ENCODE data around the gene ZNF133.

ZNF133 gene

DNA sequence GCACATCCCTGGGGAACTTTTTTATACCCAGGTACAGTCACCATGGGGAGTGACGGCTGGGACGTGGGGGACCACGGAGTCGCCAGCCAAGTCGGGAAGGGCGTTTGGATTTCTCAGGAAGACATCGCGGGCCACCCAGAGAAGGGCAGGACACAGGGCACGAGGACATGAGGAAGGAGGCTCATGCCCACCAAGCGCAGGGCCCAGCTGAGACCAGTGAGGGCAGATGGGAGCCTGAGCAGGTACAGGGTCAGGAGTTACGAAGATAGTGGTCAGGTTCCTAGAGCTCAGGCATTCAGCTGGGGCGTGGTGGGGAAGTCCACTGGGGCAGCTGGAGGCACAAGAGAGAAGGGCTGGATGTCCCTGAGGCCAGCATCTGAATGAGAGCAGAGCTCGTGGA lies 74.6 kb downstream of the ZNF133 start:
- TF ChIP-seq CTCF (IDR thresholded peaks at IDR 0.05; ENCODE audit: low read depth, low read length) = no peak
- H3K4me3 ChIP-seq (ENCODE audit: low read depth, low read length) = no peak overlapping the region

DNA sequence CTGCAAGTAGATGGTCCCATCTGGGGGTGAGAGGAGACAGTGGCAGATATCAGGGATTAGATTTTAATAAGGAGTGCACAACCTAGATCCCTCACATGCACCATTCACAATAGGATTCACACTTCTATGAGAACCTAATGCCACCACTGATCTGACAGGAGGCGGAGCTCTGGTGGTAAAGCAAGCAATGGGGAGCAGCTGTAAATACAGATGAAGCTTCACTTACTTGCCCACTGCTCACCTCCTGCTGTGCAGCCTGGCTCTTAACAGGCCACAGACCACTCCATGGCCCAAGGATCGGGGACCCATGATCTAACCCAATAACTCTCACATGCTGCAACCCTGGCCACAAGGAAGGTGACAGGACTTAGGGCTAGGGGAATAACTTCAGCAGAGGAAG lies 75.4 kb downstream of the ZNF133 start:
- no peak for TF ChIP-seq CTCF (IDR thresholded peaks at IDR 0.05; ENCODE audit: low read depth, low read length)
- no peak overlapping the region for H3K4me3 ChIP-seq (ENCODE audit: low read depth, low read length)

GRCh38 chr20:18364768-18365167 lies 76.4 kb downstream of the ZNF133 start:
- TF ChIP-seq CTCF (IDR thresholded peaks at IDR 0.05; ENCODE audit: low read depth, low read length) = no peak
- no peak overlapping the region for H3K4me3 ChIP-seq (ENCODE audit: low read depth, low read length)

Measured in WI38 (cell line).